WTC11 (cell line): Measurements from ENCODE around the gene ANKRD28.

Experiments
- AR ChIP-seq: fragments of 250-450 bp; sonication (Bioruptor Pico); IDR thresholded peaks from 2 replicates; pipeline ENCODE4 v1.9.0; 2021; ENCODE audit warnings: mild to moderate bottlenecking
- CTCF ChIP-seq: fragments of 200-600 bp; IDR thresholded peaks from 2 replicates; pipeline ENCODE4 v1.8.0; 2022; ENCODE audit warnings: antibody characterized with exemption
- E2F4 ChIP-seq: sonication (generic); formaldehyde crosslinking; IDR thresholded peaks from 2 replicates; pipeline ENCODE4 v1.8.1; 2022; ENCODE audit warnings: low read depth, mild to moderate bottlenecking, moderate library complexity, missing genetic modification reagents, borderline replicate concordance
- FOXK1 ChIP-seq: sonication (generic); formaldehyde crosslinking; IDR thresholded peaks from 2 replicates; pipeline ENCODE4 v1.8.0; 2022; ENCODE audit warnings: mild to moderate bottlenecking, moderate library complexity, missing genetic modification reagents
- MLX ChIP-seq: sonication (generic); formaldehyde crosslinking; IDR thresholded peaks from 2 replicates; pipeline ENCODE4 v1.8.1; 2023; ENCODE audit warnings: mild to moderate bottlenecking, missing genetic modification reagents, moderate library complexity
- MXD4 ChIP-seq: fragments of 250-450 bp; sonication (Bioruptor Pico); IDR thresholded peaks from 2 replicates; pipeline ENCODE4 v1.8.0; 2021; ENCODE audit warnings: mild to moderate bottlenecking, moderate library complexity, borderline replicate concordance
- MYBL2 ChIP-seq: sonication (generic); formaldehyde crosslinking; IDR thresholded peaks from 2 replicates; pipeline ENCODE4 v1.8.1; 2023; ENCODE audit warnings: mild to moderate bottlenecking, moderate library complexity, missing genetic modification reagents
- SOX15 ChIP-seq: fragments of 250-450 bp; sonication (Bioruptor Pico); IDR thresholded peaks from 2 replicates; pipeline ENCODE4 v1.9.0; 2021; ENCODE audit warnings: mild to moderate bottlenecking
- STAT6 ChIP-seq: sonication (generic); formaldehyde crosslinking; conservative IDR thresholded peaks from 2 replicates; pipeline ENCODE4 v1.8.1; 2023; ENCODE audit warnings: mild to moderate bottlenecking, low read depth, missing genetic modification reagents, moderate library complexity
- TCF7 ChIP-seq: sonication (generic); formaldehyde crosslinking; IDR thresholded peaks from 2 replicates; pipeline ENCODE4 v1.8.0; 2022; ENCODE audit warnings: mild to moderate bottlenecking, low read depth, missing genetic modification reagents, moderate library complexity

GRCh38 chr3:15664144-15664543 is 133.6 kb downstream of the ANKRD28 start:
- TF ChIP-seq CTCF (no peak), MXD4 (CRISPR knock-in tag) (no peak), FOXK1 (CRISPR knock-in tag) (no peak), E2F4 (CRISPR knock-in tag) (no peak), STAT6 (CRISPR knock-in tag) (no peak), SOX15 (CRISPR knock-in tag) (no peak), MYBL2 (CRISPR knock-in tag) (no peak), AR (CRISPR knock-in tag) (no peak), TCF7 (no peak), MLX (CRISPR knock-in tag) (no peak)
